Neural progenitor cell (in vitro differentiated cells): Measurements from ENCODE around the gene ELMO1.

Experiments
- EZH2 ChIP-seq: fragments of 200-600 bp; sonication (generic); IDR thresholded peaks from 2 replicates; pipeline ENCODE4 v1.6.1; 2017; ENCODE audit warnings: antibody characterized with exemption, mild to moderate bottlenecking, moderate library complexity
- EZH2phosphoT487 ChIP-seq: fragments of 200-600 bp; sonication (generic); IDR thresholded peaks from 2 replicates; pipeline ENCODE4 v1.6.1; 2017; ENCODE audit warnings: antibody characterized with exemption

DNA sequence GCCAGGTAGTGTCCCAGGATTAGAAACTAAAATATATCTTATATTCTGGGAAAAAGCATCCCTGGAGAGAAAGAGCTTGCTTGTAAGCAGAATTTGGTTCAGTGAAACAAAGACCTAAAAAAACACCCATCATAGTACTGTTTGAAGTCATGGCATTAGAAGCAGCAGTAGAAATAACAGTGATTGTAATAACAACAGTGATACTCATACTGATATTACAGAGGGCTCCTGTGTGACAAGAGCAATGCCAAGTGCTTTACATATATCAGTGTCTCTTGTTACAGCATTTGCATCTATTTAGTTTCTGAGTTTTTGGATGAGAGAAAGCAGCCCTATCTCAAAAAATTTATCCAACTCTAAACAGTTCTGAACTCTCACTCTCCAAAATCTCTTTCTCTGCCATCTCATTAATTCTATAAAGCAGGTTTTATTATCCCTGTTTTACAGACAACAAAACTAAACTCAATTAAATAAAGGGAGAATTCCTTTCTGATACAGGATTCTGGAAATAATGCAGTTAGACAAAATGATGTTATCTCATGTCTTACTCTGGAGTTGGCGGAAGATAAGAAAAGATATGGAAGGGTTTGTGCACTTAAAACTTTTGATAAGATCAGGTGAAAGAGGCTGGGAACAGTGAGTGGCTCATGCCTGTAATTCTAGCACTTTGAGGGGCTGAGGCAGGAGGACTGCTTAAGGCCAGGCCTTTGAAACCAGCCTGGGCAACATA lies 577.9 kb downstream of the ELMO1 start:
- TF ChIP-seq EZH2, result no peak
- TF ChIP-seq EZH2phosphoT487, result no peak
